ENCODE data around the gene HSPA12B.
A peak's percentile ranks its signal among the peaks of the same experiment; 100 is the strongest.

GRCh38 chr20:3744806-3745685 lies 12.6 kb downstream of the HSPA12B start:
- TF ChIP-seq CTCF (IDR thresholded peaks at IDR 0.05; ENCODE audit: poor library complexity) (no peak), EZH2phosphoT487 (IDR thresholded peaks at IDR 0.05; ENCODE audit: low read depth, severe bottlenecking, unreplicated experiment) (no peak), EZH2 (IDR thresholded peaks at IDR 0.05; ENCODE audit: borderline replicate concordance) (peak; percentile 10)

Measured in hepatocyte (in vitro differentiated cells).